ENCODE results near the gene GABRA5. TPM values are rescaled to one million over a fixed set of nuclear protein-coding genes. Genes with fewer than 3 reads are reported as not detected.

The GABRA5 gene
- total RNA-seq, 2 donors from 2014 or later, result 3.8 to 4.4 TPM

DNA sequence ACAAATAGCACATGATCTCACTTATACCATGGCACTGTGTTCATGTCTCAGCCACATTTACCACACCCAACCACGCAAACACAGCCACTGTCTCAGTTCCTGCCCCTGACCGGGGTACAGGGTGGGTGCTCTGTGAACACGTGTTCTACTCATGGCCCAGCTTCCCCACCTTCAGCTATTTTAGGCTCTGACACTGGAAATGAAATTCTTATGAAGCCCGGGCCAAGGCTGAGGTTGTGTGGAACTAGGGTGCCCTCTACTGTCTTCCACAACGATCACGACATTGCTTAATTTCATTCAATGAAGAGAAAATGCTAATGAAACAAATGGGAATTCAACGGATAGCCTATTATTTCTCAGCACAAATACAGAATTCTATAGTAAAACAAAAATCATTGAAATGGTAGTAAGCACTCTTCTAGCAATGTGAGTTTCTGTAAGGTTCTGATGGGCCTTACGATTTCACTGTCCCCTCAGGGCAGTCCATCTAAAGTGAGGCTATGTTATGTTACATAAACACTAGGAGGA, 2.1 kb upstream of the GABRA5 start:
- H3K27me3 Mint-ChIP-seq (ENCODE audit: insufficient read depth), result peaks cover 31% of the 10 kb centered on the region
- H3K4me1 Mint-ChIP-seq, result peaks cover 2% of the 10 kb centered on the region
- H3K36me3 Mint-ChIP-seq (ENCODE audit: low read depth), result no peaks in the 10 kb centered on the region
- 14 to 22% methylated on average over 4 to 8 of the region's 8 CpGs for WGBS, 2 experiments (ENCODE audit: insufficient coverage in 1 of 2, insufficient read length in 1 of 2)
- TF ChIP-seq, protein P1, sequence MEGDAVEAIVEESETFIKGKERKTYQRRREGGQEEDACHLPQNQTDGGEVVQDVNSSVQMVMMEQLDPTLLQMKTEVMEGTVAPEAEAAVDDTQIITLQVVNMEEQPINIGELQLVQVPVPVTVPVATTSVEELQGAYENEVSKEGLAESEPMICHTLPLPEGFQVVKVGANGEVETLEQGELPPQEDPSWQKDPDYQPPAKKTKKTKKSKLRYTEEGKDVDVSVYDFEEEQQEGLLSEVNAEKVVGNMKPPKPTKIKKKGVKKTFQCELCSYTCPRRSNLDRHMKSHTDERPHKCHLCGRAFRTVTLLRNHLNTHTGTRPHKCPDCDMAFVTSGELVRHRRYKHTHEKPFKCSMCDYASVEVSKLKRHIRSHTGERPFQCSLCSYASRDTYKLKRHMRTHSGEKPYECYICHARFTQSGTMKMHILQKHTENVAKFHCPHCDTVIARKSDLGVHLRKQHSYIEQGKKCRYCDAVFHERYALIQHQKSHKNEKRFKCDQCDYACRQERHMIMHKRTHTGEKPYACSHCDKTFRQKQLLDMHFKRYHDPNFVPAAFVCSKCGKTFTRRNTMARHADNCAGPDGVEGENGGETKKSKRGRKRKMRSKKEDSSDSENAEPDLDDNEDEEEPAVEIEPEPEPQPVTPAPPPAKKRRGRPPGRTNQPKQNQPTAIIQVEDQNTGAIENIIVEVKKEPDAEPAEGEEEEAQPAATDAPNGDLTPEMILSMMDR (conservative IDR thresholded peaks at IDR 0.05), result peak; percentile 89
- Histone ChIP-seq H3K27me3 (ENCODE audit: control insufficient read depth, insufficient read depth, low read length, poor library complexity, severe bottlenecking) (peaks cover 35% of the 10 kb centered on the region), H3K9me3 (ENCODE audit: control insufficient read depth, low read length) (no peaks in the 10 kb centered on the region), H3K4me1 (ENCODE audit: control insufficient read depth, insufficient read depth, low read length) (peaks cover 3% of the 10 kb centered on the region), H3K36me3 (ENCODE audit: control insufficient read depth, insufficient read depth, low read length) (no peaks in the 10 kb centered on the region), H3K9ac (ENCODE audit: extremely low read depth, low read length, poor library complexity, severe bottlenecking) (no peak overlapping the region), H3K4me3 (ENCODE audit: low read length) (no peak overlapping the region), H3K27ac (ENCODE audit: low read depth, low read length) (no peak overlapping the region)
- peaks cover 2% of the 10 kb centered on the region for H3K9me3 Mint-ChIP-seq
- DNase-seq, result peak; percentile 85
- no peak overlapping the region for H3K4me3 Mint-ChIP-seq
- H3K27ac Mint-ChIP-seq, result no peak overlapping the region

DNA sequence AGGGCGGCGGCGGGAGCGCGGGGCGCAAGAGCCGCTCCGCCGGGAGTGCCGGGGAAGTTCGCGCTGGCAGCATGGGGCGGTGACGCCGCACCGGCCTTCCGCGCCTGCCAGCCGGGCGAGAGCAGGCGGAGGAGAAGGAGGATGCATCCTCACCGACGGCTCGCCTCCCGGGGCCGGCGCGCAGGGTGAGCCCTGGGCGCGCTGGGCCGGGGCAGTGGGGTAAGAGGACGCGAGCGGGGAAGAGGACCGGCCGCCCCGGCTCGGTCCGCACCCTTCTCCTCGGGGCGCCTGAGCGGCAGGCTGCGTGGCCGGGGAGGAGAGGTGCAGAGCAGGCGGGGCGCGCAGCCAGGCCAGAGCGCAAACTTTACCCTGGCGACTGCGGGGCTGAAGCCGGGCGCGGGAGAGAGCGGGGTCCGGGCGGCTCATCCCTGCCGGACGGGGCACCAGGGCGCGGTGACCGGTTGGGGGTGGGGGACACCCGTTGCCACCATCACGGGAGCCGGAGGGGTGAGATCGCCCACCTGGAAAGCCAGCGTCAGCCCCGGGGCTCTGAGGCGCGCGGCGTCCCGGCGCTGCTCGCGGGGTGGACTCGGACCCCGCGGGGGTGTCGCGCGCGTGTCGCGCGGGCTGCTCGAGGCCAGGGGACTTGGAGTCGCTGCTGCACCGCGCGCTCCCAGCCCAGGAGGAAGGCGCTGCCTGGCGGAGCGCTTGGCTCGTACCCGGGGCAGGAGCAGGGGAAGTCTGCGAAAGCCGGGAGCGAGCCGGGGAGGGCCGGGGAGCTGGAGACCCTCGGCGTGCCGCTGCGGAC, 542 bp downstream of the GABRA5 start:
- Mint-ChIP-seq H3K4me3 (peak overlapping the region; percentile 49), H3K9me3 (no peaks in the 10 kb centered on the region), H3K36me3 (ENCODE audit: low read depth) (no peaks in the 10 kb centered on the region), H3K27ac (no peak overlapping the region), H3K4me1 (peaks cover 2% of the 10 kb centered on the region), H3K27me3 (ENCODE audit: insufficient read depth) (peaks cover 36% of the 10 kb centered on the region)
- H3K36me3 ChIP-seq (ENCODE audit: control insufficient read depth, insufficient read depth, low read length), result no peaks in the 10 kb centered on the region
- H3K27me3 ChIP-seq (ENCODE audit: control insufficient read depth, insufficient read depth, low read length, poor library complexity, severe bottlenecking), result peaks cover 37% of the 10 kb centered on the region
- H3K9me3 ChIP-seq (ENCODE audit: control insufficient read depth, low read length), result no peaks in the 10 kb centered on the region
- WGBS, 2 experiments (ENCODE audit: insufficient coverage in 1 of 2, insufficient read length in 1 of 2), result 0% methylated on average over 9 to 104 of the region's 104 CpGs
- peaks cover 3% of the 10 kb centered on the region for H3K4me1 ChIP-seq (ENCODE audit: control insufficient read depth, insufficient read depth, low read length)
- no peak overlapping the region for H3K27ac ChIP-seq (ENCODE audit: low read depth, low read length)
- H3K9ac ChIP-seq (ENCODE audit: extremely low read depth, low read length, poor library complexity, severe bottlenecking), result no peak overlapping the region
- TF ChIP-seq, protein P1 (conservative IDR thresholded peaks at IDR 0.05), result no peak
- H3K4me3 ChIP-seq (ENCODE audit: low read length), result peak overlapping the region; percentile 74
- peak; percentile 81 for DNase-seq

DNA sequence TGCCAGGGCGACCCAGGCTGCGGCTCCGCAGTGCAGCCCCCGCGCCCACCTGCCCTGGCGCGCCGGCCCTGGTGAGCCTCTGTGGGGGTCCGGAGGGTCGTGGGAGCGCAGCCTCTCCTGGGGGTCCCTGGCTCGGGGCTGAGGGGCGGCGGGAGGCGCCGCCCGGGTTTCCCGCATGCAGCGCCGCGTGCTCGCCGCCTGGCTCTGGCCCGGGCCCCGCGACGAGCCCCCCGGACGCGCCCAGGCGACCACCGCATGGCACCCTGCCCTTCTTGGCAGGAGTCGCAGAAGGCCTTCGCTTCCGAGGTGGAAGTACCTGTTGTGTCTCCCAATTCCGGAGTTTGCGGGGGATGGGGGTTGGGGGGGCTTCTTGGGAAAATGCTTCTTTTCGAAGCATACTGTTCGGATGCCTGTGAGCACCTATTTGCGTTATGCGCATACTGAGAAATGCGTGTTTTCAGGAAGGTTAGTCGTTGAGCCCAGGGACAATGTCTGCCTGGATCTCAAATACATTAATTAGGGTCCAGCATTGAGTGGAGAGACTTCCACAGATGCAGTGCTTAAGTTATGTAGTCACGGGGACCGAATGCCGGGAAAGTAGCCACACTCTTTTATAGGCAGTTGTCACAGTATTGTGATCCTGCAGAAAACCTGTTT, 1.3 kb downstream of the GABRA5 start:
- Mint-ChIP-seq H3K9me3 (no peaks in the 10 kb centered on the region), H3K27ac (no peak overlapping the region), H3K27me3 (ENCODE audit: insufficient read depth) (peaks cover 36% of the 10 kb centered on the region), H3K36me3 (ENCODE audit: low read depth) (no peaks in the 10 kb centered on the region), H3K4me1 (peaks cover 2% of the 10 kb centered on the region), H3K4me3 (peak overlapping the region; percentile 53)
- H3K27ac ChIP-seq (ENCODE audit: low read depth, low read length), result no peak overlapping the region
- H3K27me3 ChIP-seq (ENCODE audit: control insufficient read depth, insufficient read depth, low read length, poor library complexity, severe bottlenecking), result peaks cover 37% of the 10 kb centered on the region
- TF ChIP-seq, protein P1 (conservative IDR thresholded peaks at IDR 0.05), result no peak
- H3K9me3 ChIP-seq (ENCODE audit: control insufficient read depth, low read length), result no peaks in the 10 kb centered on the region
- 16 to 40% methylated on average over 14 to 46 of the region's 46 CpGs for WGBS, 2 experiments (ENCODE audit: insufficient coverage in 1 of 2, insufficient read length in 1 of 2)
- H3K36me3 ChIP-seq (ENCODE audit: control insufficient read depth, insufficient read depth, low read length), result no peaks in the 10 kb centered on the region
- DNase-seq, result peak; percentile 58
- H3K9ac ChIP-seq (ENCODE audit: extremely low read depth, low read length, poor library complexity, severe bottlenecking), result no peak overlapping the region
- H3K4me3 ChIP-seq (ENCODE audit: low read length), result peak overlapping the region; percentile 74
- peaks cover 3% of the 10 kb centered on the region for H3K4me1 ChIP-seq (ENCODE audit: control insufficient read depth, insufficient read depth, low read length)

Data from endodermal cell (in vitro differentiated cells).